Esophagus muscularis mucosa (tissue), 4 donors: ENCODE data around the gene ACP2. TPM values are rescaled to one million over a fixed set of nuclear protein-coding genes. Genes with fewer than 3 reads are reported as not detected.
A peak's percentile ranks its signal among the peaks of the same experiment; 100 is the strongest.

Experiments
- DNase-seq: peaks from one replicate; pipeline ENCODE4 v3.0.0-alpha.2; 2017; ENCODE audit errors: extremely low spot score
- H3K27ac ChIP-seq, 4 donors: fragments of 200-600 bp; sonication (generic); replicated peaks in 1 of 4; 1 replicate in 3 of 4; 2 replicates in 1 of 4; pipeline ENCODE4 v1.5.1; 2016 to 2019; ENCODE audit warnings: mild to moderate bottlenecking in 1 of 4
- H3K27me3 ChIP-seq, 4 donors: fragments of 200-600 bp; sonication (generic); one replicate each; pipeline versions ENCODE4 v1.5.1 to v1.6.0; 2016 to 2019
- H3K36me3 ChIP-seq, 4 donors: fragments of 200-600 bp; sonication (generic); one replicate each; pipeline ENCODE4 v1.5.1; 2016 to 2019
- H3K4me1 ChIP-seq, 4 donors: fragments of 200-600 bp; sonication (generic); one replicate each; pipeline ENCODE4 v1.5.1; 2016 to 2019
- H3K4me3 ChIP-seq, 4 donors: fragments of 200-600 bp; sonication (generic); 1 replicate in 2 of 4; 2 replicates in 2 of 4; pipeline ENCODE4 v1.5.1; 2016 to 2019; ENCODE audit warnings: mild to moderate bottlenecking in 4 of 4, moderate library complexity in 1 of 4
- H3K9me3 ChIP-seq, 4 donors: fragments of 200-600 bp; sonication (generic); 1 replicate in 3 of 4; 2 replicates in 1 of 4; pipeline ENCODE4 v1.5.1; 2016 to 2019
- CTCF ChIP-seq, 3 experiments: fragments of 200-600 bp in 2 of 3; fragments of 450-650 bp in 1 of 3; sonication (generic) in 2 of 3; IDR thresholded peaks; one replicate each; pipeline ENCODE4 v1.5.1; 2017 to 2019; ENCODE audit warnings: antibody characterized with exemption in 3 of 3, mild to moderate bottlenecking in 2 of 3, moderate library complexity in 1 of 3
- EP300 ChIP-seq: sonication (generic); formaldehyde crosslinking; IDR thresholded peaks from one replicate; pipeline ENCODE4 v1.6.1; 2017; ENCODE audit warnings: antibody characterized with exemption
- POLR2A ChIP-seq: fragments of 450-650 bp; IDR thresholded peaks from one replicate; pipeline ENCODE4 v1.6.1; 2017; ENCODE audit warnings: antibody characterized with exemption, moderate library complexity, mild to moderate bottlenecking, low read depth
- POLR2AphosphoS5 ChIP-seq, 2 donors: sonication (generic); formaldehyde crosslinking; IDR thresholded peaks; one replicate each; pipeline ENCODE4 v1.6.1; 2017; ENCODE audit warnings: antibody characterized with exemption in 2 of 2
- WGBS: methylation state at CpG from one replicate; pipeline ENCODE4 v1.1.5; 2018; 5-methylcytosine and 5-hydroxymethylcytosine counted together
- intact Hi-C: fragments of 100-400 bp; cut with DNase I; formaldehyde crosslinking; loops from one replicate; pipeline ENCODE4 v1.15.1; 2023
- total RNA-seq, 4 donors: library from RNA; depleted of rRNA; stranded (reverse); fragments of >200 nt; gene quantifications; one replicate each; pipeline versions ENCODE4 v1.1.0 to v1.2.1, GENCODE V29; 2016

Gene ACP2
- 10 to 100 TPM; 19.5 to 42.7 (median 28.6) TPM for total RNA-seq

GRCh38 chr11:47248664-47249377 lies at the start of gene ACP2:
ACP2 (minus strand) TSS chr11:47248814; CDS start chr11:47248789, 25 bp downstream.
- peak within 1 kb of the TSS; percentile 81 to 89 (median 82) for H3K27ac ChIP-seq
- 1% methylated on average over 28 of the region's 45 CpGs for WGBS
- DNase-seq, result peak; percentile 98
- H3K4me1 ChIP-seq, result peaks cover 23 to 43% (median 31%) of the 10 kb centered on the region in 4 donors
- peaks cover 19 to 33% (median 31%) of the 10 kb centered on the region in 4 donors for H3K36me3 ChIP-seq
- H3K27me3 ChIP-seq, result no peaks in the 10 kb centered on the region
- TF ChIP-seq EP300, result no peak
- peak in 2 of 3 experiments; percentile 17 to 35 for TF ChIP-seq CTCF (IDR thresholded peaks at IDR 0.05)
- peak; percentile 81 to 86 for TF ChIP-seq POLR2AphosphoS5 (IDR thresholded peaks at IDR 0.05)
- peak; percentile 38 for TF ChIP-seq POLR2A
- H3K9me3 ChIP-seq, result no peaks in the 10 kb centered on the region
- peak within 1 kb of the TSS; percentile 65 to 88 (median 78) for H3K4me3 ChIP-seq
- intact Hi-C loops, result no loop called here

GRCh38 chr11:47296045-47296444 lies 47.4 kb upstream of the ACP2 start:
- no peaks in the 10 kb centered on the region for H3K4me1 ChIP-seq
- peaks cover 0 to 17% (median 6%) of the 10 kb centered on the region in 4 donors for H3K9me3 ChIP-seq
- peaks cover 89 to 100% (median 96%) of the 10 kb centered on the region in 4 donors for H3K36me3 ChIP-seq
- intact Hi-C loops, result no loop called here
- DNase-seq, result no peak
- no peak overlapping the region for H3K27ac ChIP-seq
- H3K27me3 ChIP-seq, result no peaks in the 10 kb centered on the region
- 87% methylated on average over 4 of the region's 4 CpGs for WGBS
- H3K4me3 ChIP-seq, result no peak overlapping the region
- TF ChIP-seq POLR2AphosphoS5 (IDR thresholded peaks at IDR 0.05), result no peak

GRCh38 chr11:47295385-47295784 lies 46.8 kb upstream of the ACP2 start:
- intact Hi-C loops, result no loop called here
- peaks cover 94 to 100% (median 97%) of the 10 kb centered on the region in 4 donors for H3K36me3 ChIP-seq
- peaks cover 0 to 17% (median 6%) of the 10 kb centered on the region in 4 donors for H3K9me3 ChIP-seq
- WGBS, result 92% methylated on average over 5 of the region's 5 CpGs
- H3K4me1 ChIP-seq, result no peaks in the 10 kb centered on the region
- DNase-seq, result no peak
- no peaks in the 10 kb centered on the region for H3K27me3 ChIP-seq
- no peak for TF ChIP-seq EP300
- no peak for TF ChIP-seq POLR2A
- TF ChIP-seq POLR2AphosphoS5 (IDR thresholded peaks at IDR 0.05), result no peak
- TF ChIP-seq CTCF (IDR thresholded peaks at IDR 0.05), result no peak
- H3K4me3 ChIP-seq, result no peak overlapping the region
- no peak overlapping the region for H3K27ac ChIP-seq

- peaks cover 91 to 100% (median 94%) of the 10 kb centered on the region in 4 donors for H3K36me3 ChIP-seq
- 89% methylated on average over 15 of the region's 15 CpGs for WGBS
- H3K27ac ChIP-seq, result no peak overlapping the region
- H3K27me3 ChIP-seq, result no peaks in the 10 kb centered on the region
- DNase-seq, result no peak
- peaks cover 0 to 8% (median 4%) of the 10 kb centered on the region in 4 donors for H3K4me1 ChIP-seq
- no peaks in the 10 kb centered on the region for H3K9me3 ChIP-seq
- no peak overlapping the region for H3K4me3 ChIP-seq
- intact Hi-C loops, result no loop called here
- no peak for TF ChIP-seq EP300
- no peak for TF ChIP-seq POLR2AphosphoS5 (IDR thresholded peaks at IDR 0.05)
- TF ChIP-seq CTCF (IDR thresholded peaks at IDR 0.05), result no peak
- TF ChIP-seq POLR2A, result no peak
Measured at GRCh38 chr11:47289856-47290255, 41.2 kb upstream of the ACP2 start.

- H3K9me3 ChIP-seq, result no peaks in the 10 kb centered on the region
- peaks cover 0 to 8% (median 4%) of the 10 kb centered on the region in 4 donors for H3K4me1 ChIP-seq
- H3K27me3 ChIP-seq, result no peaks in the 10 kb centered on the region
- intact Hi-C loops, result no loop called here
- H3K27ac ChIP-seq, result peak overlapping the region in 2 of 4 donors; percentile 12 to 22
- no peak overlapping the region for H3K4me3 ChIP-seq
- TF ChIP-seq CTCF (IDR thresholded peaks at IDR 0.05), result no peak
- TF ChIP-seq POLR2AphosphoS5 (IDR thresholded peaks at IDR 0.05), result peak in 1 of 2 donors; percentile 45
- H3K36me3 ChIP-seq, result peaks cover 93 to 100% (median 96%) of the 10 kb centered on the region in 4 donors
- WGBS, result 75% methylated on average over 5 of the region's 5 CpGs
- DNase-seq, result no peak
Measured at GRCh38 chr11:47288066-47288465, 39.5 kb upstream of the ACP2 start.
